HepG2 (cell line): ENCODE measurements around the gene TEKT5. TPM values are rescaled to one million over a fixed set of nuclear protein-coding genes. Genes with fewer than 3 reads are reported as not detected.
A peak's percentile ranks its signal among the peaks of the same experiment; 100 is the strongest.

Experiments used
- GMEB1 ChIP-seq: sonication (generic); formaldehyde crosslinking; IDR thresholded peaks from 2 replicates; pipeline ENCODE4 v1.5.1; 2020; ENCODE audit warnings: missing genetic modification reagents, mild to moderate bottlenecking, borderline replicate concordance
- IRX3 ChIP-seq: sonication (generic); formaldehyde crosslinking; IDR thresholded peaks from 2 replicates; pipeline ENCODE4 v1.8.1; 2023; ENCODE audit warnings: mild to moderate bottlenecking, low read depth, missing genetic modification reagents, borderline replicate concordance
- KAT2B ChIP-seq: fragments of 150-350 bp; IDR thresholded peaks from 2 replicates; pipeline ENCODE4 v1.6.1; 2014; ENCODE audit warnings: low read depth, low read length, borderline replicate concordance
- KDM5B ChIP-seq: sonication (generic); formaldehyde crosslinking; IDR thresholded peaks from 2 replicates; pipeline ENCODE4 v1.4.0; 2020; ENCODE audit warnings: missing genetic modification reagents, mild to moderate bottlenecking, borderline replicate concordance
- MYNN ChIP-seq: sonication (generic); formaldehyde crosslinking; IDR thresholded peaks from 2 replicates; pipeline ENCODE4 v1.4.0; 2020; ENCODE audit warnings: mild to moderate bottlenecking, low read depth, missing genetic modification reagents
- SAP130 ChIP-seq: IDR thresholded peaks from 2 replicates; pipeline ENCODE4 v1.6.1; 2016; ENCODE audit warnings: low read depth
- SP140L ChIP-seq: sonication (generic); formaldehyde crosslinking; IDR thresholded peaks from 2 replicates; pipeline ENCODE4 v1.4.0; 2020; ENCODE audit warnings: missing genetic modification reagents, borderline replicate concordance
- STAG1 ChIP-seq: sonication (generic); formaldehyde crosslinking; IDR thresholded peaks from 2 replicates; pipeline ENCODE4 v1.4.0; 2020; ENCODE audit warnings: missing genetic modification reagents
- YEATS2 ChIP-seq: sonication (generic); formaldehyde crosslinking; IDR thresholded peaks from 2 replicates; pipeline ENCODE4 v1.4.0; 2020; ENCODE audit warnings: missing genetic modification reagents, borderline replicate concordance
- ZBED4 ChIP-seq: sonication (generic); formaldehyde crosslinking; IDR thresholded peaks from 2 replicates; pipeline ENCODE4 v1.4.0; 2020; ENCODE audit warnings: missing genetic modification reagents, borderline replicate concordance
- ZBTB14 ChIP-seq: sonication (generic); formaldehyde crosslinking; IDR thresholded peaks from 2 replicates; pipeline ENCODE4 v1.4.0; 2020; ENCODE audit warnings: missing genetic modification reagents
- ZBTB26 ChIP-seq: IDR thresholded peaks from 2 replicates; pipeline ENCODE4 v1.6.1; 2016; ENCODE audit warnings: missing compliant biosample characterization, missing genetic modification reagents, borderline replicate concordance
- ZBTB33 ChIP-seq: sonication (generic); formaldehyde crosslinking; IDR thresholded peaks from 2 replicates; pipeline ENCODE4 v1.4.0; 2020; ENCODE audit warnings: missing genetic modification reagents
- ZEB1 ChIP-seq: IDR thresholded peaks from 2 replicates; pipeline ENCODE4 v1.6.1; 2012; ENCODE audit warnings: mild to moderate bottlenecking, low read depth, inconsistent platforms; ENCODE audit not compliant: insufficient replicate concordance
- ZFY ChIP-seq: sonication (generic); formaldehyde crosslinking; IDR thresholded peaks from 2 replicates; pipeline ENCODE4 v1.4.0; 2020; ENCODE audit warnings: missing genetic modification reagents
- ZNF224 ChIP-seq: sonication (generic); formaldehyde crosslinking; IDR thresholded peaks from 2 replicates; pipeline ENCODE4 v1.5.0; 2020; ENCODE audit warnings: mild to moderate bottlenecking, missing genetic modification reagents
- ZNF724P ChIP-seq: sonication (generic); formaldehyde crosslinking; IDR thresholded peaks from 2 replicates; pipeline ENCODE4 v1.8.0; 2022; ENCODE audit warnings: missing genetic modification reagents, borderline replicate concordance
- ZSCAN12 ChIP-seq: sonication (generic); formaldehyde crosslinking; IDR thresholded peaks from 2 replicates; pipeline ENCODE4 v1.9.0; 2021; ENCODE audit warnings: mild to moderate bottlenecking, missing genetic modification reagents
- polyA plus RNA-seq, 8 experiments: library from polyadenylated mRNA; depleted of rRNA in 3 of 8; stranded (reverse) in 7 of 8; unstranded in 1 of 8; fragments of >200 nt; fragmentation: Illumina TruSeq in 4 of 8; extraction: Trizol in 4 of 8; gene quantifications; 2 replicates each; pipeline versions ENCODE4 v1.2.1 to v1.2.3, GENCODE V29; 2011 to 2016; ENCODE audit warnings: low read depth in 4 of 8, missing spikeins in 1 of 8, mixed read lengths in 1 of 8; ENCODE audit not compliant: insufficient read depth in 1 of 8
- total RNA-seq, 5 experiments: library from RNA; depleted of rRNA; stranded (reverse); fragments of >200 nt; fragmentation: Illumina TruSeq; extraction: Trizol; gene quantifications; 2 replicates each; pipeline ENCODE4 v1.2.3, GENCODE V29; 2016; ENCODE audit warnings: low read depth in 1 of 5

The TEKT5 gene
- total and polyA plus RNA-seq, 2 of the 13 experiments (the other 11 are each of a cell fraction or from before 2014, with no cell fraction given), result 0.16 TPM; not detected in 1

- TF ChIP-seq ZBTB14 (CRISPR knock-in tag) (no peak), ZBTB33 (CRISPR knock-in tag) (peak; percentile 25; the same call in 1 of the 2 replicates), GMEB1 (CRISPR knock-in tag) (peak; percentile 84), ZNF224 (CRISPR knock-in tag) (peak; percentile 98), STAG1 (CRISPR knock-in tag) (peak; percentile 14; the same call in 1 of the 2 replicates), ZFY (peak; percentile 99), ZBTB26 (peak; percentile 96), KAT2B (no peak), KDM5B (CRISPR knock-in tag) (peak; percentile 98), ZSCAN12 (CRISPR knock-in tag) (peak; percentile 19; the same call in 1 of the 2 replicates), YEATS2 (CRISPR knock-in tag) (peak; percentile 92), SAP130 (peak; percentile 93), IRX3 (CRISPR knock-in tag) (peak; percentile 98), ZBED4 (CRISPR knock-in tag) (peak; percentile 82), ZEB1 (peak; percentile 23), SP140L (0 out of 2 replicates have a peak, but pooled peaks have one; percentile 21), MYNN (CRISPR knock-in tag) (peak; percentile 71; the same call in 1 of the 2 replicates), ZNF724P (CRISPR knock-in tag) (peak; percentile 95; the same call in 1 of the 2 replicates)
Measured at GRCh38 chr16:10743610-10744369, 49.1 kb upstream of the TEKT5 start, which contains the start of gene NUBP1 (continued).
